ENCODE data around the gene YBEY. TPM values are rescaled to one million over a fixed set of nuclear protein-coding genes. Genes with fewer than 3 reads are reported as not detected.

The YBEY gene
- polyA plus RNA-seq, 3 donors = 4.1 to 8.6 (median 5.2) TPM

DNA sequence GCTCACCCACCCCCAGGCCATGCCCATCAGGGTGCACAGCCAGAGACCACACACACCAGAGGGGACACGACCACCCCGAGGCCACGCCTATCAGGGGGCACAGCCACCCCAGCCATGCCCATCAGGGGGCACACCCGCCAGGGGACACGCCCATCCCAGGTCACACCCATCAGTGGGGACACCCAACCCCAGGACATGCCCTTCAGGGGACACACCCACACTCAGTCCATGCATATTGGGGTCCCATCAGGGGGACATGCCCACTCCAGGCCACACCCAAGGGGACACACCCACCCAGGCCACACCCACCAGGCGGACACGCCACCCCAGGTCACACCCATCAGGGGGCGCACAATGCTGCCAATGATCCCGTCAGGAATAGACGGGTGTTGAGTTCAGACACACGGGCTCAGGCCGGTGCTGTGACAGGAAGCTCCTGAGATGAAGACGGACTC lies 21.4 kb upstream of the YBEY start:
- Histone ChIP-seq H3K4me3 (replicated peaks in 1 of 3; ENCODE audit: low read depth in 2 of 3, low read length in 3 of 3) (no peak overlapping the region), H3K4me1 (ENCODE audit: control insufficient read depth in 1 of 2, insufficient read depth in 2 of 2, low read length in 2 of 2) (no peaks in the 10 kb centered on the region), H3K4me2 (replicated peaks; ENCODE audit: extremely low read depth, low read length, poor library complexity, severe bottlenecking) (no peak overlapping the region), H3K79me2 (ENCODE audit: insufficient read depth, low read length) (no peaks in the 10 kb centered on the region), H3K27me3 (ENCODE audit: control insufficient read depth in 2 of 2, insufficient read depth in 2 of 2, low read length in 2 of 2) (no peaks in the 10 kb centered on the region), H3K9me3 (replicated peaks in 1 of 2; ENCODE audit: control insufficient read depth in 1 of 2, insufficient read depth in 1 of 2, low read length in 2 of 2) (no peaks in the 10 kb centered on the region), H3K27ac (ENCODE audit: low read depth in 1 of 2, low read length in 2 of 2) (no peak overlapping the region), H3K36me3 (replicated peaks in 1 of 2; ENCODE audit: control insufficient read depth in 1 of 2, insufficient read depth in 2 of 2, low read length in 2 of 2) (peaks cover 78 to 96% of the 10 kb centered on the region in 2 donors), H2AFZ (ENCODE audit: insufficient read depth, low read depth, low read length, poor library complexity, severe bottlenecking) (no peak overlapping the region), H4K20me1 (ENCODE audit: insufficient read depth, low read length) (peaks cover 19% of the 10 kb centered on the region), H3K9ac (ENCODE audit: insufficient read depth, low read length, poor library complexity, severe bottlenecking) (no peak overlapping the region)
- Mint-ChIP-seq H3K9me3 (peaks cover 0 to 4% (median 0%) of the 10 kb centered on the region in 7 donors), H3K4me3 (no peak overlapping the region), H3K4me1 (no peaks in the 10 kb centered on the region), H3K36me3 (peaks cover 76 to 99% of the 10 kb centered on the region in 2 donors), H3K27ac (no peak overlapping the region), H3K27me3 (ENCODE audit: low read depth in 3 of 3) (no peaks in the 10 kb centered on the region)
- DNase-seq = no peak
- TF ChIP-seq, protein P1, sequence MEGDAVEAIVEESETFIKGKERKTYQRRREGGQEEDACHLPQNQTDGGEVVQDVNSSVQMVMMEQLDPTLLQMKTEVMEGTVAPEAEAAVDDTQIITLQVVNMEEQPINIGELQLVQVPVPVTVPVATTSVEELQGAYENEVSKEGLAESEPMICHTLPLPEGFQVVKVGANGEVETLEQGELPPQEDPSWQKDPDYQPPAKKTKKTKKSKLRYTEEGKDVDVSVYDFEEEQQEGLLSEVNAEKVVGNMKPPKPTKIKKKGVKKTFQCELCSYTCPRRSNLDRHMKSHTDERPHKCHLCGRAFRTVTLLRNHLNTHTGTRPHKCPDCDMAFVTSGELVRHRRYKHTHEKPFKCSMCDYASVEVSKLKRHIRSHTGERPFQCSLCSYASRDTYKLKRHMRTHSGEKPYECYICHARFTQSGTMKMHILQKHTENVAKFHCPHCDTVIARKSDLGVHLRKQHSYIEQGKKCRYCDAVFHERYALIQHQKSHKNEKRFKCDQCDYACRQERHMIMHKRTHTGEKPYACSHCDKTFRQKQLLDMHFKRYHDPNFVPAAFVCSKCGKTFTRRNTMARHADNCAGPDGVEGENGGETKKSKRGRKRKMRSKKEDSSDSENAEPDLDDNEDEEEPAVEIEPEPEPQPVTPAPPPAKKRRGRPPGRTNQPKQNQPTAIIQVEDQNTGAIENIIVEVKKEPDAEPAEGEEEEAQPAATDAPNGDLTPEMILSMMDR (IDR thresholded peaks at IDR 0.05) = no peak
- intact Hi-C loops (cut with micrococcal nuclease) = no loop called here
- 89% methylated on average over 7 of the region's 13 CpGs for WGBS (ENCODE audit: insufficient coverage)

DNA sequence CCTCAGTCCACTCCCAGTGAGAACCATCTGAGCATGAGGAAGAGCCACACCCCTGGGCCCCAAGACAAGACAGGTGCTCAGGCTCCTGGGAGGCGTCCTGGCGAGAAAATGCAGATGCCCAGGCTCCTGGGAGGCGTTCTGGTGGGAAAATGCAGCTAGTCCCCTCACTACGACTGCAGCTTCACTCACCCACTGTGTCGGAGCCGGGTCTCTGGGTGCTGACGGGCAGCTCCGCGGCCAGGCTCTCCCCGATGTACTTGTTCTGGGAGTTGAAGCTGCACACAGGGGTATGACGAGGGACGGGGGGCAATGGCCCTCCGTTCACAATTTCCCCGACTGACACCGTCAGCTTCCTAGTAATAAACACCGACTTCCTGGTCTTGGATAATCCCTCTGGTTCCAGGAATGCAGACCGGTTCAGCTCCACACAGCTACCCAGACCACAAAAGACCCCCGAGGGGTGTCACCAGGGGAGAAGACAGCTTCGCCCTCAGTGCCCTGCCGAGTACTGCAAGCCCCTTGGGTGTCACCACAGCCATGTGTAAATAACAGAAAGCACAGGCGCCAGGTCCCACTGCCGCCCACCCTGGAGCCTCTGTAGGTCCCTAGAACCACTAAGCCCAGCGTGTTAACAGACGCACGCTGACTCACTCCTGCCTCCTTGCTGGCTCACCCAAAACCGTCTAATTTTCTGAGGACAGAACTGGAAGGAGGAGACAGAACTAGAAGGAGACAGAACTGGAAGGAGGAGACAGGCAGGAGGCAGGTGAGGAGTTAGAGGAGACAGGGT lies 20.2 kb upstream of the YBEY start:
- DNase-seq = no peak
- Mint-ChIP-seq H3K27ac (peak overlapping the region in 1 of 7 donors; percentile 10), H3K36me3 (peaks cover 78 to 99% of the 10 kb centered on the region in 2 donors), H3K27me3 (ENCODE audit: low read depth in 3 of 3) (no peaks in the 10 kb centered on the region), H3K4me1 (no peaks in the 10 kb centered on the region), H3K4me3 (no peak overlapping the region), H3K9me3 (peaks cover 0 to 4% (median 0%) of the 10 kb centered on the region in 7 donors)
- WGBS (ENCODE audit: insufficient coverage) = 95% methylated on average over 21 of the region's 26 CpGs
- Histone ChIP-seq H2AFZ (ENCODE audit: insufficient read depth, low read depth, low read length, poor library complexity, severe bottlenecking) (no peak overlapping the region), H4K20me1 (ENCODE audit: insufficient read depth, low read length) (peaks cover 19% of the 10 kb centered on the region), H3K36me3 (replicated peaks in 1 of 2; ENCODE audit: control insufficient read depth in 1 of 2, insufficient read depth in 2 of 2, low read length in 2 of 2) (peaks cover 79 to 96% of the 10 kb centered on the region in 2 donors), H3K9me3 (replicated peaks in 1 of 2; ENCODE audit: control insufficient read depth in 1 of 2, insufficient read depth in 1 of 2, low read length in 2 of 2) (no peaks in the 10 kb centered on the region), H3K4me2 (replicated peaks; ENCODE audit: extremely low read depth, low read length, poor library complexity, severe bottlenecking) (no peak overlapping the region), H3K9ac (ENCODE audit: insufficient read depth, low read length, poor library complexity, severe bottlenecking) (no peak overlapping the region), H3K4me3 (replicated peaks in 1 of 3; ENCODE audit: low read depth in 2 of 3, low read length in 3 of 3) (no peak overlapping the region), H3K4me1 (ENCODE audit: control insufficient read depth in 1 of 2, insufficient read depth in 2 of 2, low read length in 2 of 2) (no peaks in the 10 kb centered on the region), H3K27me3 (ENCODE audit: control insufficient read depth in 2 of 2, insufficient read depth in 2 of 2, low read length in 2 of 2) (no peaks in the 10 kb centered on the region), H3K79me2 (ENCODE audit: insufficient read depth, low read length) (no peaks in the 10 kb centered on the region), H3K27ac (ENCODE audit: low read depth in 1 of 2, low read length in 2 of 2) (no peak overlapping the region)
- TF ChIP-seq, protein P1 (IDR thresholded peaks at IDR 0.05) = no peak
- intact Hi-C loops (cut with micrococcal nuclease) = no loop called here

All from CD14-positive monocyte (primary cell).